Choroid plexus epithelial cell (primary cell): ENCODE results near the gene DDAH1.

Experiments used
- DNase-seq: peaks from one replicate; pipeline ENCODE4 v3.0.0-alpha.2; 2010; ENCODE audit warnings: low read depth
- H3K4me3 ChIP-seq: 2 replicates; pipeline ENCODE4 v1.5.1; 2011; ENCODE audit warnings: low read depth, mild to moderate bottlenecking, control low read depth, low read length, moderate library complexity
- TF ChIP-seq, protein P1 (sequence below): conservative IDR thresholded peaks from 2 replicates; pipeline ENCODE4 v1.5.1; 2011; ENCODE audit warnings: low read depth, mild to moderate bottlenecking, control low read depth, inconsistent platforms, low read length, moderate library complexity

The DDAH1 gene

DNA sequence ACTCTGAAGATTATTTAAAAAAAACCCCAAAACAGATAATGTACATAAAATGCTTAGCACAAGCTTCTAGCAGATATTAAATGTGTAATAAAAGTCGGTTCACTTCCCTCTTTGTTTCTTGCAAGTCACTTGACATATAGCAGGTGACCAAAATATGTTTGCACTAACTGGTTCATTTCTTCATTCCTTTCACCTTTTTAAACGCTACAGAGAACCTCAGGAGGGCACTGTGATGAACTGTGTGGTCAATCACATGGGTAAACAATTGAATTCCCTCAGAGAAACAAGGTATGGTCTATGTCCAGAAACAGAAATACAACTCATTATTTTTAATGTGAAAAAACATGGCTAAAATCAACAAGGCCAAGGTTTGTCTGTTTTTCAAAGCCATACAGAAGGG, 137.2 kb downstream of the DDAH1 start:
- H3K4me3 ChIP-seq, result no peak overlapping the region
- TF ChIP-seq, protein P1, sequence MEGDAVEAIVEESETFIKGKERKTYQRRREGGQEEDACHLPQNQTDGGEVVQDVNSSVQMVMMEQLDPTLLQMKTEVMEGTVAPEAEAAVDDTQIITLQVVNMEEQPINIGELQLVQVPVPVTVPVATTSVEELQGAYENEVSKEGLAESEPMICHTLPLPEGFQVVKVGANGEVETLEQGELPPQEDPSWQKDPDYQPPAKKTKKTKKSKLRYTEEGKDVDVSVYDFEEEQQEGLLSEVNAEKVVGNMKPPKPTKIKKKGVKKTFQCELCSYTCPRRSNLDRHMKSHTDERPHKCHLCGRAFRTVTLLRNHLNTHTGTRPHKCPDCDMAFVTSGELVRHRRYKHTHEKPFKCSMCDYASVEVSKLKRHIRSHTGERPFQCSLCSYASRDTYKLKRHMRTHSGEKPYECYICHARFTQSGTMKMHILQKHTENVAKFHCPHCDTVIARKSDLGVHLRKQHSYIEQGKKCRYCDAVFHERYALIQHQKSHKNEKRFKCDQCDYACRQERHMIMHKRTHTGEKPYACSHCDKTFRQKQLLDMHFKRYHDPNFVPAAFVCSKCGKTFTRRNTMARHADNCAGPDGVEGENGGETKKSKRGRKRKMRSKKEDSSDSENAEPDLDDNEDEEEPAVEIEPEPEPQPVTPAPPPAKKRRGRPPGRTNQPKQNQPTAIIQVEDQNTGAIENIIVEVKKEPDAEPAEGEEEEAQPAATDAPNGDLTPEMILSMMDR, result no peak
- DNase-seq, result peak; percentile 62

DNA sequence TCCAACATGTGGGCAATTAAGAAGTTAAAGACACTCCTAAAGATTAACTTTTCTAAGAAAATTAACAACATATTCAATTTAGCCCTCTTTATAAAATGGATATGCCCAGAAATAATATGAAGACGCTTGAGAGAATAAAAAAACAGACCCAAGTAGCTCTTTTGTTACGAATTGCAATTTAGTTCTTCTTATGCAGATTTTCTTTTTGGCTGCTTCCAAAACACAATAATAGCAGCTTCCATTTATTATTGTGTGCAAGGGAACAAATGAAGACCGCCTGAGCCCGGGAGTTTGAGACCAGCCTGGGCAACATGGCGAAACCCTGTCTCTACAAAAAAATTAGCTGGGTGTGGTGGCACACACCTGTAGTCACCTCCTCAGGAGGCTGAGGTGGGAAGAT, 138.1 kb downstream of the DDAH1 start:
- H3K4me3 ChIP-seq, result no peak overlapping the region
- no peak for DNase-seq
- TF ChIP-seq, protein P1, result no peak

DNA sequence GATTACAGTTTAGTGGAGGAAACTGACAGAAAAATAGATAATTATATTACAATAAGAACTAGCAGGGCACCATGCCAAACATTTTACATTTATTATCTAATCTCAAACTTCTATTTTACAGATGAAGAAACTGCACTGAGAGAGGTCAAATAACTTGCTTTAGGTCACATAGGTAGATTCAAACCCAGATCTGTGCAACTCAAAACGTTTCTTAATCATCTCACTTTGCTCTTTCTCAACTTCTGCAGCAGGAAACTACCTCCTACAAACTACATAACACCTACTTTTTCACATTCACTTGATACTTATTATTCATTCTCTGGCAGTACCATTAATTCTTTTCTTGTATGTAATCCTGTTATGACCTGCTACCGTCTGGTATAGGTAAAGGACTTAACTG, 138.6 kb downstream of the DDAH1 start:
- no peak for DNase-seq
- TF ChIP-seq, protein P1, result no peak
- H3K4me3 ChIP-seq, result no peak overlapping the region

DNA sequence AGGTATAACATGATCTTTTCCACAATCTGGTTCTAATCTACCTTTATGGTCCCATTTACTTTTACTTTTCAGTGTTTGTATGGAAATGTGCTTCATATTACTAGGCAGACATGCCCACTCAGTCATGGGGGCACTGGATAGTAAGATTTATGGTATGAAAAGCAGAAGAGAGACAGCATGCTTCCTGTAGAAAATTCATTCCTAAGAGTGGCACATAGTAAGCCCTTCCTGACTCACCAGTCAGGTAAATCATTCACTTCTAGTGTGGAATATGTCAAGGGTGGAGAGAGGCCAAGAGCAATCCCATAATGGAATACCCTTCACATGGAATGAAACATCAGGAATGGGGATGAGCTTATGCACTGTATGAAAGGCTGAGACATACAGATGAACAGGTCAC, 139.0 kb downstream of the DDAH1 start:
- DNase-seq, result no peak
- H3K4me3 ChIP-seq, result no peak overlapping the region
- TF ChIP-seq, protein P1, result no peak

- TF ChIP-seq, protein P1, result no peak
- no peak for DNase-seq
- H3K4me3 ChIP-seq, result no peak overlapping the region
Observed at GRCh38 chr1:85323770-85324169, 141.2 kb downstream of the DDAH1 start.

DNA sequence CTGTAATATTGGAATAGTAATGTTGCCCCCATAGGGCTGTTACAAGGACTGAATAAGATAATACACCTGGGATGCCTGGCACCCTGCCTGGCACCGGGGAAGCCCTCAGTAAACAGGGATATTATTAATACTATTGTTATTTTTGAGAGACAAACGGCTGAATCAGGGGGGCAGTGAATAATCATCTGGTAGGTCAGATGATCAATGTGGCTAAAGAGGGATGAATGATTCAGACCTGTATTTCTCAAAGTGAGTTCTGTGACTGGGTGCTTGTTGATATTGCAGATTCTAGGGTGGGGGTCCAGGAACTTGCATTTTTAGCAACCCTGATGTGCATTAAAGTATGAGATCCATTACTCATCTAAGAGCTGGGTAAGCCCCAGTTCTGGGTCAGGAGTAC, 142.3 kb downstream of the DDAH1 start:
- peak; percentile 46 for DNase-seq
- H3K4me3 ChIP-seq, result no peak overlapping the region
- TF ChIP-seq, protein P1, result no peak

DNA sequence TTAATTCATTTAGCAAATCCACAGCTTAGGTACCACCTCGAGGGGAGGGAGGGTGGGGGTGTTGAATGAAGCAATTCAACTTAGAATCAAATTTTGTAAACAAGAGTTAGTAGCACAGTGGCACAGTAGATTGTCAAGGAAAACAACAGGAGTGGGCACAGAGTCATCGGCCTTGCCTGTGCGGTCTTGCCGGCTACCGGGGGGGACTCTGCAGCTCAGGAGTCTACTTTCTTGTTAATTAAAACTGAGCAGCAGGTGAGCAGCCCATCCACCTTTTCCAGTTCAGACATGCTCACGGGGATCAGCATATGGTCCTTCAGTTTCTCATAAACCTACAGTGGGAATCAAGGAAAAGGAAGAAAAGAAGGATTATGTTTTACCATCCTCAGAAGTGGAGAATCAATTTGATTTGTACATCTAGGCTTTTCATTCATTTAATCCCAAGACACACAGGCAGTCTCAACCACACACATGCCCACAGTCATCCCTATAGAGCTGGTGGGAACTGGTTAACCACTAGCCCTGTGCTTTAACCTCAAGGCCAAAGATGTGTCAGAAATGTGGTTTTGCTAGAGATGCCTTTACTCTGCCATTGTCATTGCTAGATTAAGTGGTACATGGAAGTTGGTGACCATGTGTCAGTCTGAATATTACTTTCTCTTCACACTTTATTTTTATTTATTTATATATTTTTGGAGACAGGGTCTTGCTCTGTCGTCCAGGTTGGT, 143.6 kb downstream of the DDAH1 start:
- DNase-seq, result peak; percentile 63
- TF ChIP-seq, protein P1, result no peak
- H3K4me3 ChIP-seq, result no peak overlapping the region
